CD14-positive monocyte (primary cell): ENCODE data around the gene PCDHGA11. TPM values are rescaled to one million over a fixed set of nuclear protein-coding genes. Genes with fewer than 3 reads are reported as not detected.

Experiments used
- DNase-seq, 3 donors: peaks; one replicate each; pipeline ENCODE4 v3.0.0-alpha.2; 2011 to 2022
- H2AFZ ChIP-seq: 2 replicates; pipeline ENCODE4 v1.6.0; 2012; ENCODE audit warnings: mild to moderate bottlenecking, low read depth, low read length, inconsistent platforms; ENCODE audit not compliant: insufficient read depth, poor library complexity, severe bottlenecking
- H3K27ac ChIP-seq, 2 donors: 1 replicate in 1 of 2; 2 replicates in 1 of 2; pipeline ENCODE4 v1.5.1; 2012 to 2013; ENCODE audit warnings: low read length in 2 of 2, control low read depth in 1 of 2, inconsistent platforms in 1 of 2, low read depth in 1 of 2, mild to moderate bottlenecking in 1 of 2
- H3K27me3 ChIP-seq, 2 donors: one replicate each; pipeline versions ENCODE4 v1.6.0 to v1.6.1; 2011 to 2013; ENCODE audit warnings: low read length in 2 of 2; ENCODE audit not compliant: control insufficient read depth in 2 of 2, insufficient read depth in 2 of 2
- H3K36me3 ChIP-seq, 2 donors: replicated peaks in 1 of 2; 1 replicate in 1 of 2; 2 replicates in 1 of 2; pipeline versions ENCODE4 v1.5.1 to v1.6.1; 2012 to 2013; ENCODE audit warnings: low read length in 2 of 2, control low read depth in 1 of 2, inconsistent platforms in 1 of 2, mild to moderate bottlenecking in 1 of 2; ENCODE audit not compliant: insufficient read depth in 2 of 2, control insufficient read depth in 1 of 2
- H3K4me1 ChIP-seq, 2 donors: 1 replicate in 1 of 2; 2 replicates in 1 of 2; pipeline versions ENCODE4 v1.5.1 to v1.6.1; 2012 to 2013; ENCODE audit warnings: low read length in 2 of 2, control low read depth in 1 of 2, inconsistent platforms in 1 of 2, mild to moderate bottlenecking in 1 of 2, moderate library complexity in 1 of 2; ENCODE audit not compliant: insufficient read depth in 2 of 2, control insufficient read depth in 1 of 2
- H3K4me2 ChIP-seq: replicated peaks from 2 replicates; pipeline ENCODE3; 2012; ENCODE audit warnings: low read length, moderate library complexity, mild to moderate bottlenecking; ENCODE audit not compliant: poor library complexity, severe bottlenecking; ENCODE audit errors: extremely low read depth
- H3K4me3 ChIP-seq, 3 experiments: fragments of 200-600 bp in 1 of 3; sonication (generic) in 1 of 3; replicated peaks in 1 of 3; 1 replicate in 2 of 3; 2 replicates in 1 of 3; pipeline ENCODE4 v1.5.1; 2011 to 2013; ENCODE audit warnings: low read length in 3 of 3, mild to moderate bottlenecking in 3 of 3, control low read depth in 2 of 3, low read depth in 2 of 3, inconsistent platforms in 1 of 3, moderate library complexity in 1 of 3
- H3K79me2 ChIP-seq: 2 replicates; pipeline ENCODE4 v1.6.0; 2012; ENCODE audit warnings: mild to moderate bottlenecking, control low read depth, inconsistent platforms, low read length, moderate library complexity; ENCODE audit not compliant: insufficient read depth
- H3K9ac ChIP-seq: 2 replicates; pipeline ENCODE4 v1.6.0; 2017; ENCODE audit warnings: low read length, mild to moderate bottlenecking; ENCODE audit not compliant: insufficient read depth, poor library complexity, severe bottlenecking
- H3K9me3 ChIP-seq, 2 donors: replicated peaks in 1 of 2; 1 replicate in 1 of 2; 2 replicates in 1 of 2; pipeline versions ENCODE4 v1.5.1 to v1.6.1; 2012 to 2013; ENCODE audit warnings: low read length in 2 of 2, control low read depth in 1 of 2; ENCODE audit not compliant: control insufficient read depth in 1 of 2, insufficient read depth in 1 of 2
- H4K20me1 ChIP-seq: 2 replicates; pipeline ENCODE4 v1.6.0; 2012; ENCODE audit warnings: mild to moderate bottlenecking, low read length, control low read depth, moderate library complexity; ENCODE audit not compliant: insufficient read depth
- H3K27ac Mint-ChIP-seq, 7 donors: one replicate each; pipeline ENCODE4 v1.8.0; 2020; ENCODE audit warnings: mild to moderate bottlenecking in 7 of 7, mixed read lengths in 7 of 7, moderate library complexity in 6 of 7, inconsistent platforms in 2 of 7
- H3K27me3 Mint-ChIP-seq, 3 donors: one replicate each; pipeline ENCODE4 v1.8.0; 2021 to 2022; ENCODE audit warnings: low read depth in 3 of 3, mild to moderate bottlenecking in 3 of 3, mixed read lengths in 3 of 3, moderate library complexity in 3 of 3, inconsistent platforms in 1 of 3
- H3K36me3 Mint-ChIP-seq, 2 donors: one replicate each; pipeline ENCODE4 v1.8.0; 2020; ENCODE audit warnings: mixed read lengths in 2 of 2, inconsistent platforms in 1 of 2, mild to moderate bottlenecking in 1 of 2
- H3K4me1 Mint-ChIP-seq: one replicate; pipeline ENCODE4 v1.8.0; 2020; ENCODE audit warnings: mild to moderate bottlenecking, mixed read lengths
- H3K4me3 Mint-ChIP-seq, 2 donors: one replicate each; pipeline ENCODE4 v1.8.0; 2020; ENCODE audit warnings: mild to moderate bottlenecking in 2 of 2, mixed read lengths in 2 of 2, moderate library complexity in 1 of 2
- H3K9me3 Mint-ChIP-seq, 7 donors: one replicate each; pipeline ENCODE4 v1.8.0; 2020 to 2022; ENCODE audit warnings: mixed read lengths in 7 of 7, mild to moderate bottlenecking in 6 of 7, moderate library complexity in 6 of 7, inconsistent platforms in 2 of 7
- CTCF ChIP-seq: fragments of 200-600 bp; IDR thresholded peaks from one replicate; pipeline ENCODE4 v1.8.0; 2022; ENCODE audit warnings: antibody characterized with exemption, mild to moderate bottlenecking
- whole genome bisulfite sequencing: methylation state at CpG from one replicate; pipeline ENCODE4 v1.1.5; 2013; ENCODE audit warnings: missing lambda C conversion rate; ENCODE audit not compliant: insufficient coverage; 5-methylcytosine and 5-hydroxymethylcytosine counted together
- intact Hi-C, 2 donors: fragments of 100-400 bp; cut with micrococcal nuclease; formaldehyde crosslinking; loops; one replicate each; pipeline versions ENCODE4 v1.15.0 to v1.15.1; 2023
- polyA plus RNA-seq, 3 donors: library from polyadenylated mRNA; depleted of rRNA in 1 of 3; unstranded in 2 of 3; stranded (reverse) in 1 of 3; fragments of 300-500 nt in 2 of 3; fragments of >200 nt in 1 of 3; fragmentation: Illumina TruSeq in 2 of 3; gene quantifications; 1 replicate in 2 of 3; 2 replicates in 1 of 3; pipeline ENCODE4 v1.2.3, GENCODE V29; 2012 to 2021

The PCDHGA11 gene
- polyA plus RNA-seq, 3 donors, result not detected

- no peak for DNase-seq
- Histone ChIP-seq H3K27me3 (peaks cover 77 to 98% of the 10 kb centered on the region in 2 donors), H4K20me1 (no peaks in the 10 kb centered on the region), H3K4me2 (no peak overlapping the region), H3K36me3 (no peaks in the 10 kb centered on the region), H3K79me2 (no peaks in the 10 kb centered on the region), H2AFZ (no peak overlapping the region), H3K4me1 (peaks cover 11 to 17% of the 10 kb centered on the region in 2 donors), H3K4me3 (no peak overlapping the region), H3K9me3 (peaks cover 32 to 56% of the 10 kb centered on the region in 2 donors), H3K9ac (no peak overlapping the region), H3K27ac (no peak overlapping the region)
- Mint-ChIP-seq H3K4me1 (peaks cover 18% of the 10 kb centered on the region), H3K27ac (no peak overlapping the region), H3K9me3 (peaks cover 21 to 68% (median 53%) of the 10 kb centered on the region in 7 donors), H3K4me3 (peak overlapping the region in 1 of 2 donors; percentile 92), H3K27me3 (peaks cover 76 to 95% (median 91%) of the 10 kb centered on the region in 3 donors), H3K36me3 (peaks cover 15 to 16% of the 10 kb centered on the region in 2 donors)
- no peak for TF ChIP-seq CTCF
- intact Hi-C loops, result loop anchor here (5.0 kb wide), 2 partner anchors 113 to 153 kb away; no protein-coding TSS in a partner anchor
- WGBS, result 30% methylated on average over 60 of the region's 64 CpGs
These were observed 11.1 kb upstream of the PCDHGA11 start for GRCh38 chr5:141409598-141410306.

DNA sequence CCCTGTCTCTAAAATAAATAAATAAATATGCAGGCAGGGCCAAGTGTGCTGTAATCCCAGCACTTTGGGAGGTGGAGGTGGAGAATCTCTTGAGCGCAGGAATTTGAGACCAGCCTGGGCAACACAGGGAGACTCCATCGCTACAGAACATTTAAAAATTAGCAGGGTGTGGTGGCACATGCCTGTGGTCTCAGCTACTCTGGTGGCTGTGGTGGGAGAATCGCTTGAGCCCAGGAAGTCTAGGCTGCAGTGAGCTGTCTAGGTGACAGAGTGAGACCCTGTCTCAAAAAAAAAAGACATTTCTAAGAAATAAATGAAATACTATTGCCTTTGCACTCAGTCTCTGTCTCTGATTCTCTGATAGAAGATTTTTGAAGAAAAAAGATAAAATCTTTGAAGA, 9.3 kb upstream of the PCDHGA11 start:
- no peak overlapping the region for H3K27ac Mint-ChIP-seq
- Histone ChIP-seq H3K36me3 (no peaks in the 10 kb centered on the region), H3K4me2 (no peak overlapping the region), H3K4me1 (peaks cover 11 to 17% of the 10 kb centered on the region in 2 donors), H3K27me3 (peaks cover 83 to 100% of the 10 kb centered on the region in 2 donors), H3K27ac (no peak overlapping the region), H3K79me2 (no peaks in the 10 kb centered on the region), H2AFZ (no peak overlapping the region), H3K9me3 (peaks cover 32 to 60% of the 10 kb centered on the region in 2 donors), H3K9ac (no peak overlapping the region), H3K4me3 (no peak overlapping the region), H4K20me1 (no peaks in the 10 kb centered on the region)
- 94% methylated on average over 2 of the region's 3 CpGs for WGBS
- peaks cover 21 to 64% (median 49%) of the 10 kb centered on the region in 7 donors for H3K9me3 Mint-ChIP-seq
- peaks cover 82 to 93% (median 87%) of the 10 kb centered on the region in 3 donors for H3K27me3 Mint-ChIP-seq
- intact Hi-C loops, result loop anchor here (5.0 kb wide), 2 partner anchors 111 to 151 kb away; no protein-coding TSS in a partner anchor
- peaks cover 22% of the 10 kb centered on the region for H3K4me1 Mint-ChIP-seq
- DNase-seq, result no peak
- H3K4me3 Mint-ChIP-seq, result peak overlapping the region in 1 of 2 donors; percentile 35
- H3K36me3 Mint-ChIP-seq, result peaks cover 18 to 21% of the 10 kb centered on the region in 2 donors
- no peak for TF ChIP-seq CTCF
